ENCODE measurements around the gene SNHG17.
"Not testable (repeated sequence)": the region's sequence is repeated elsewhere in the genome, so short reads cannot be mapped to it uniquely, and the experiment has no call there.

DNA sequence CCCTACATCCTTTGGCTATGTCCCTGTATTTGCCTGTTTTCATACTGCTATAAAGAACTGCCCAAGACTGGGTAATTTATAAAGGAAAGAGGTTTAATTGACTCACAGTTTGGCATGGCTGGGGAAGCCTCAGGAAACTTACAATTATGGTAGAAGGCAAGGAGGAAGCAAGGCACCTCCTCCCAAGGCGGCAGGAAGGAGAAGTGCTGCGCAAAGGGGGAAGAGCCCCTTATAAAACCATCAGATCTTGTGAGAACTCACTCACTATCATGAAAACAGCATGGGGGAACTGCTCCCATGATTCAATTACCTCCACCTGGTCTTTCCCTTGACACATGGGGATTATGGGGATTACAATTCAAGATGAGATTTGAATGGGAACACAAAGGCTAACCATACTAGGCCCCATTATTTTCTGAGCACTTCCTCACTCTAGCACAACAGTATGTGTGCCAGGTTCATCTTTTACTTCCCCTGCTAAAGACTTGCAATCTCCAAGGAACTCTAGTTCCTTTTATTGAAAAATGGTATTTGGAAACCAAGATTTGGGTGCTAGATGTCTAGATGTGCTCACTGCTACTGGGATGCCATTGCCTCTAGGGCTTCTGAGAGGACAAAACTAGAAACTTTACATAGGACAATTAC, 39.3 kb downstream of the SNHG17 start:
- not testable (repeated sequence) for TF ChIP-seq TAF1 (IDR thresholded peaks at IDR 0.05; ENCODE audit: low read depth, low read length); POLR2AphosphoS5 (IDR thresholded peaks at IDR 0.05; ENCODE audit: low read depth, low read length); POLR2A (IDR thresholded peaks at IDR 0.05; ENCODE audit: low read depth, low read length); PAX5 (IDR thresholded peaks at IDR 0.05; ENCODE audit: insufficient read depth, low read length, severe bottlenecking)
- TF ChIP-seq SPI1 (IDR thresholded peaks at IDR 0.05; ENCODE audit: low read depth, low read length): 0 out of 2 replicates have a peak, but pooled peaks have one; percentile 1

Data from GM12891 (cell line).